Upper lobe of left lung (tissue), 6 donors: ENCODE results near the gene GRIK3. TPM values are rescaled to one million over a fixed set of nuclear protein-coding genes. Genes with fewer than 3 reads are reported as not detected.

Experiments
- ATAC-seq, 2 donors: fragments of 200-7000 bp; cut with Tn5 transposase; one replicate each; pipeline ENCODE4 v1.9.1; 2022; ENCODE audit warnings: mild to moderate bottlenecking in 2 of 2, moderate library complexity in 2 of 2; ENCODE audit not compliant: low FRiP score in 2 of 2
- DNase-seq, 2 donors: peaks; one replicate each; pipeline ENCODE4 v3.0.0-alpha.2; 2019 to 2020
- H3K27ac ChIP-seq, 4 donors: fragments of 200-600 bp; sonication (generic); one replicate each; pipeline ENCODE4 v1.5.1; 2016 to 2019
- H3K27me3 ChIP-seq, 4 donors: fragments of 200-600 bp; sonication (generic); one replicate each; pipeline ENCODE4 v1.5.1; 2017 to 2019
- H3K36me3 ChIP-seq, 4 donors: fragments of 200-600 bp; sonication (generic); one replicate each; pipeline ENCODE4 v1.5.1; 2016 to 2019
- H3K4me1 ChIP-seq, 4 donors: fragments of 200-600 bp; sonication (generic); one replicate each; pipeline ENCODE4 v1.5.1; 2018 to 2019
- H3K4me3 ChIP-seq, 4 donors: fragments of 200-600 bp; sonication (generic); one replicate each; pipeline ENCODE4 v1.5.1; 2017 to 2019; ENCODE audit warnings: mild to moderate bottlenecking in 2 of 4, moderate library complexity in 1 of 4
- H3K9me3 ChIP-seq, 4 donors: fragments of 200-600 bp; sonication (generic); one replicate each; pipeline ENCODE4 v1.5.1; 2018 to 2019
- CTCF ChIP-seq, 6 experiments: fragments of 450-650 bp in 4 of 6; fragments of 200-600 bp in 2 of 6; sonication (generic) in 2 of 6; IDR thresholded peaks; one replicate each; pipeline ENCODE4 v1.5.1; 2016 to 2019; ENCODE audit warnings: antibody characterized with exemption in 6 of 6
- EP300 ChIP-seq, 4 donors: sonication (generic); formaldehyde crosslinking; IDR thresholded peaks; one replicate each; pipeline ENCODE4 v1.5.1; 2017; ENCODE audit warnings: antibody characterized with exemption in 4 of 4, control low read depth in 2 of 4
- POLR2A ChIP-seq, 4 donors: fragments of 450-650 bp; IDR thresholded peaks; one replicate each; pipeline ENCODE4 v1.5.1; 2016 to 2017; ENCODE audit warnings: antibody characterized with exemption in 4 of 4, mild to moderate bottlenecking in 2 of 4
- POLR2AphosphoS5 ChIP-seq, 2 donors: sonication (generic); formaldehyde crosslinking; IDR thresholded peaks; one replicate each; pipeline ENCODE4 v1.5.1; 2017; ENCODE audit warnings: antibody characterized with exemption in 2 of 2
- WGBS, 2 donors: methylation state at CpG; one replicate each; pipeline ENCODE4 v1.1.5; 2017 to 2018; 5-methylcytosine and 5-hydroxymethylcytosine counted together
- total RNA-seq, 6 donors: library from RNA; depleted of rRNA in 4 of 6; stranded (reverse); fragments of >200 nt in 4 of 6; gene quantifications; one replicate each; pipeline versions ENCODE4 v1.1.0 to v1.2.1, GENCODE V29; 2016 to 2021
- donor health status: DM: no; HTN: no; CAD: no; lungs with moderate emphysema.
- donor health status: DM: no; HTN: yes; CAD: no; lungs with severe emphysema.

Gene GRIK3
- total RNA-seq, 6 donors from 2014 or later, result 0.10 to 0.22 TPM; not detected in 4

- H3K27ac ChIP-seq, result no peak overlapping the region
- TF ChIP-seq EP300 (IDR thresholded peaks at IDR 0.05) (no peak), POLR2A (IDR thresholded peaks at IDR 0.05) (no peak), POLR2AphosphoS5 (IDR thresholded peaks at IDR 0.05) (no peak), CTCF (IDR thresholded peaks at IDR 0.05) (no peak)
- no peaks in the 10 kb centered on the region for H3K9me3 ChIP-seq
- DNase-seq (no peak), ATAC-seq (no peak)
- no peak overlapping the region for H3K4me3 ChIP-seq
- no peaks in the 10 kb centered on the region for H3K27me3 ChIP-seq
- H3K4me1 ChIP-seq, result no peaks in the 10 kb centered on the region
- 28 to 45% methylated on average over 2 of the region's 2 CpGs for WGBS, 2 donors
- no peaks in the 10 kb centered on the region for H3K36me3 ChIP-seq
Measured at GRCh38 chr1:37001703-37002102, 32.6 kb downstream of the GRIK3 start.

GRCh38 chr1:36996106-36996505 lies 38.2 kb downstream of the GRIK3 start:
- no peak for DNase-seq
- ATAC-seq, result no peak
- Histone ChIP-seq H3K9me3 (no peaks in the 10 kb centered on the region), H3K27me3 (no peaks in the 10 kb centered on the region), H3K4me3 (no peak overlapping the region), H3K27ac (no peak overlapping the region), H3K36me3 (no peaks in the 10 kb centered on the region), H3K4me1 (no peaks in the 10 kb centered on the region)
- no peak for TF ChIP-seq POLR2A (IDR thresholded peaks at IDR 0.05)
- no peak for TF ChIP-seq POLR2AphosphoS5 (IDR thresholded peaks at IDR 0.05)
- 95 to 96% methylated on average over 5 to 7 of the region's 7 CpGs for WGBS, 2 donors

- TF ChIP-seq POLR2A (IDR thresholded peaks at IDR 0.05), result no peak
- TF ChIP-seq POLR2AphosphoS5 (IDR thresholded peaks at IDR 0.05), result no peak
- no peak for TF ChIP-seq EP300 (IDR thresholded peaks at IDR 0.05)
- TF ChIP-seq CTCF (IDR thresholded peaks at IDR 0.05), result no peak
- H3K27me3 ChIP-seq, result no peaks in the 10 kb centered on the region
- WGBS, 2 donors, result 60 to 62% methylated on average over 8 of the region's 8 CpGs
- H3K9me3 ChIP-seq, result no peaks in the 10 kb centered on the region
- no peak overlapping the region for H3K4me3 ChIP-seq
- H3K36me3 ChIP-seq, result no peaks in the 10 kb centered on the region
- DNase-seq (no peak), ATAC-seq (no peak)
- peaks cover 0 to under 1% (median 0%) of the 10 kb centered on the region in 4 donors for H3K4me1 ChIP-seq
- no peak overlapping the region for H3K27ac ChIP-seq
Measured at GRCh38 chr1:36994868-36995267, 39.4 kb downstream of the GRIK3 start.

GRCh38 chr1:36994294-36994693 lies 40.0 kb downstream of the GRIK3 start:
- Histone ChIP-seq H3K27ac (no peak overlapping the region), H3K4me3 (no peak overlapping the region), H3K27me3 (no peaks in the 10 kb centered on the region), H3K4me1 (peaks cover 0 to 6% (median 0%) of the 10 kb centered on the region in 4 donors), H3K36me3 (no peaks in the 10 kb centered on the region), H3K9me3 (no peaks in the 10 kb centered on the region)
- WGBS, 2 donors, result 88 to 93% methylated on average over 2 of the region's 2 CpGs
- no peak for DNase-seq
- no peak for TF ChIP-seq CTCF (IDR thresholded peaks at IDR 0.05)
- TF ChIP-seq EP300 (IDR thresholded peaks at IDR 0.05), result no peak
- no peak for TF ChIP-seq POLR2AphosphoS5 (IDR thresholded peaks at IDR 0.05)
- TF ChIP-seq POLR2A (IDR thresholded peaks at IDR 0.05), result no peak
- ATAC-seq, result no peak

GRCh38 chr1:36992139-36992943 lies 42.0 kb downstream of the GRIK3 start:
- no peak for TF ChIP-seq POLR2A (IDR thresholded peaks at IDR 0.05)
- no peak for TF ChIP-seq EP300 (IDR thresholded peaks at IDR 0.05)
- no peak for TF ChIP-seq CTCF (IDR thresholded peaks at IDR 0.05)
- no peak for TF ChIP-seq POLR2AphosphoS5 (IDR thresholded peaks at IDR 0.05)
- WGBS, 2 donors, result 78 to 79% methylated on average over 7 to 8 of the region's 8 CpGs
- DNase-seq (no peak), ATAC-seq (no peak)
- no peak overlapping the region for H3K4me3 ChIP-seq
- no peaks in the 10 kb centered on the region for H3K36me3 ChIP-seq
- H3K4me1 ChIP-seq, result peaks cover 0 to 15% (median 1%) of the 10 kb centered on the region in 4 donors
- H3K9me3 ChIP-seq, result no peaks in the 10 kb centered on the region
- no peak overlapping the region for H3K27ac ChIP-seq
- H3K27me3 ChIP-seq, result no peaks in the 10 kb centered on the region
